A549 (cell line): ENCODE measurements around the gene CHRNA10. TPM values are rescaled to one million over a fixed set of nuclear protein-coding genes. Genes with fewer than 3 reads are reported as not detected.

Source experiments
- ATAC-seq, 2 experiments: fragments of 200-7000 bp in 1 of 2; fragments of >200 bp in 1 of 2; cut with Nextera tagmentation in 1 of 2; cut with Tn5 transposase in 1 of 2; 3 replicates each; pipeline versions ENCODE4 v1.8.0 to v1.9.1; 2018 to 2020; ENCODE audit warnings: mild to moderate bottlenecking in 1 of 2, moderate library complexity in 1 of 2
- CTCF ChIA-PET: fragments of 300-600 bp; sonication (Branson Sonifier 250); formaldehyde crosslinking; extraction: SDS; loops from one replicate; lab custom pipeline; 2021; ENCODE audit warnings: antibody characterized with exemption, inconsistent platforms; lab: Yijun Ruan, JAX
- POLR2A ChIA-PET: fragments of 350-600 bp; formaldehyde crosslinking; extraction: SDS; loops from one replicate; lab custom pipeline; 2021; ENCODE audit warnings: antibody characterized with exemption, inconsistent platforms; lab: Yijun Ruan, JAX
- DNase-seq, 2 experiments: peaks; one replicate each; pipeline versions ENCODE4 v3.0.0 to v3.0.0-alpha.2; 2011 to 2016; ENCODE audit warnings: low read depth in 1 of 2, low spot score in 1 of 2
- FAIRE-seq: peaks from 2 replicates; lab custom pipeline; 2011; peaks lifted over from hg19 to GRCh38; lab: Jason Lieb, UNC
- H3K27ac ChIP-seq, 2 experiments: fragments of >200 bp; sonication (Bioruptor Twin); formaldehyde crosslinking; 3 replicates each; pipeline ENCODE4 v1.5.1; 2016 to 2017
- H3K4me1 ChIP-seq: fragments of >200 bp; sonication (Bioruptor Twin); formaldehyde crosslinking; 3 replicates; pipeline ENCODE4 v1.6.1; 2016
- H3K4me2 ChIP-seq: fragments of >200 bp; sonication (Bioruptor Twin); formaldehyde crosslinking; 3 replicates; pipeline ENCODE4 v1.6.1; 2016
- H3K4me3 ChIP-seq: fragments of >200 bp; sonication (Bioruptor Twin); formaldehyde crosslinking; 3 replicates; pipeline ENCODE4 v1.5.1; 2016
- H3K9me3 ChIP-seq: fragments of >200 bp; sonication (Bioruptor Twin); formaldehyde crosslinking; 3 replicates; pipeline ENCODE4 v1.6.1; 2016
- BHLHE40 ChIP-seq: IDR thresholded peaks from 2 replicates; pipeline ENCODE4 v1.6.1; 2012; ENCODE audit warnings: low read depth, low read length, inconsistent platforms
- CBX2 ChIP-seq: fragments of 200-600 bp; sonication (generic); IDR thresholded peaks from 2 replicates; pipeline ENCODE4 v1.6.1; 2016; ENCODE audit warnings: low read depth, mild to moderate bottlenecking, borderline replicate concordance
- CHD2 ChIP-seq: fragments of 150-350 bp; IDR thresholded peaks from 2 replicates; pipeline ENCODE4 v1.6.1; 2014; ENCODE audit warnings: low read length; ENCODE audit not compliant: partially characterized antibody
- CTCF ChIP-seq: fragments of >200 bp; sonication (Bioruptor Twin); formaldehyde crosslinking; IDR thresholded peaks from 3 replicates; pipeline ENCODE4 v1.5.1; 2016
- ELK1 ChIP-seq: fragments of 150-350 bp; IDR thresholded peaks from 2 replicates; pipeline ENCODE4 v1.6.1; 2014; ENCODE audit warnings: low read depth, mild to moderate bottlenecking, low read length
- FOSL2 ChIP-seq, 2 experiments: fragments of 450-650 bp in 1 of 2; fragments of >200 bp in 1 of 2; sonication (Bioruptor Twin) in 1 of 2; formaldehyde crosslinking; IDR thresholded peaks; 2 replicates each; pipeline versions ENCODE4 v1.5.0 to v1.6.1; 2016 to 2020; ENCODE audit warnings: mild to moderate bottlenecking in 1 of 2, moderate library complexity in 1 of 2
- FOXS1 ChIP-seq: fragments of 250-450 bp; sonication (Bioruptor Pico); IDR thresholded peaks from 2 replicates; pipeline ENCODE4 v1.5.0; 2020; ENCODE audit warnings: mild to moderate bottlenecking, moderate library complexity
- GATA3 ChIP-seq: IDR thresholded peaks from 2 replicates; pipeline ENCODE4 v1.6.1; 2012; ENCODE audit warnings: borderline replicate concordance
- HES2 ChIP-seq: fragments of >200 bp; sonication (Bioruptor Twin); formaldehyde crosslinking; IDR thresholded peaks from 2 replicates; pipeline ENCODE4 v1.6.1; 2016
- HEYL ChIP-seq: fragments of 250-450 bp; sonication (Bioruptor Pico); IDR thresholded peaks from 2 replicates; pipeline ENCODE4 v1.8.0; 2021; ENCODE audit warnings: mild to moderate bottlenecking, moderate library complexity
- HMGXB4 ChIP-seq: fragments of 250-450 bp; sonication (Bioruptor Pico); IDR thresholded peaks from 2 replicates; pipeline ENCODE4 v1.5.0; 2021; ENCODE audit warnings: mild to moderate bottlenecking, moderate library complexity, borderline replicate concordance
- JUN ChIP-seq, 2 experiments: fragments of >200 bp; sonication (Bioruptor Twin); formaldehyde crosslinking; IDR thresholded peaks; 2 replicates in 1 of 2; 3 replicates in 1 of 2; pipeline ENCODE4 v1.6.1; 2016 to 2017
- KDM1A ChIP-seq: fragments of 200-600 bp; sonication (generic); IDR thresholded peaks from 2 replicates; pipeline ENCODE4 v1.6.1; 2016; ENCODE audit warnings: low read depth, mild to moderate bottlenecking
- KDM5A ChIP-seq: fragments of 200-600 bp; sonication (generic); IDR thresholded peaks from 2 replicates; pipeline ENCODE4 v1.6.1; 2016; ENCODE audit warnings: antibody characterized with exemption, mild to moderate bottlenecking
- MYC ChIP-seq: IDR thresholded peaks from 2 replicates; pipeline ENCODE4 v1.6.1; 2012; ENCODE audit warnings: mild to moderate bottlenecking, inconsistent platforms, low read length, improper control_type of control experiment, borderline replicate concordance
- NFE2L2 ChIP-seq: fragments of 150-350 bp; conservative IDR thresholded peaks from 2 replicates; pipeline ENCODE4 v1.6.1; 2014; ENCODE audit warnings: low read length
- POLR2A ChIP-seq: IDR thresholded peaks from 2 replicates; pipeline ENCODE4 v1.6.1; 2012; ENCODE audit warnings: mild to moderate bottlenecking, low read length
- REST ChIP-seq: fragments of 200-600 bp; sonication (generic); IDR thresholded peaks from 2 replicates; pipeline ENCODE4 v1.6.1; 2016; ENCODE audit warnings: antibody characterized with exemption, mild to moderate bottlenecking, moderate library complexity
- RNF2 ChIP-seq: fragments of 200-600 bp; sonication (generic); IDR thresholded peaks from 2 replicates; pipeline ENCODE4 v1.6.1; 2016; ENCODE audit warnings: low read depth, mild to moderate bottlenecking, antibody characterized with exemption, moderate library complexity, borderline replicate concordance
- TP53 ChIP-seq: fragments of 250-450 bp; sonication (Bioruptor Pico); IDR thresholded peaks from 2 replicates; pipeline ENCODE4 v1.5.0; 2021; ENCODE audit warnings: mild to moderate bottlenecking, moderate library complexity
- ZNF302 ChIP-seq: fragments of 250-450 bp; sonication (Bioruptor Pico); IDR thresholded peaks from 2 replicates; pipeline ENCODE4 v1.9.0; 2021; ENCODE audit warnings: inconsistent platforms, mild to moderate bottlenecking, moderate library complexity
- WGBS: methylation state at CpG from one replicate; pipeline ENCODE4 v1.1.6; 2017; ENCODE audit errors: missing lambda C conversion rate; 5-methylcytosine and 5-hydroxymethylcytosine counted together
- polyA plus RNA-seq, 4 experiments: library from polyadenylated mRNA; depleted of rRNA in 3 of 4; stranded (reverse); fragments of >200 nt; fragmentation: RNase III in 1 of 4; extraction: RNeasy Plus Mini Kit Qiagen cat#74134 plus additional on column Dnase treatment in 1 of 4; gene quantifications; 2 replicates in 3 of 4; 3 replicates in 1 of 4; pipeline ENCODE4 v1.2.3, GENCODE V29; 2011 to 2017

The CHRNA10 gene
- polyA plus RNA-seq, 2 of the 4 experiments (the other 2 are of a cell fraction) = 0.44 to 0.85 TPM

GRCh38 chr11:3686751-3687150 is 15.6 kb upstream of the CHRNA10 start (continued):
- TF ChIP-seq RNF2 = no peak

- FAIRE-seq (no peak), DNase-seq (no peak), ATAC-seq (peak; percentile 33 to 34; a peak in 3 of 6 replicates)
- H3K27ac ChIP-seq = no peak overlapping the region
- H3K4me1 ChIP-seq = no peaks in the 10 kb centered on the region
- ChIA-PET CTCF (no interaction called here), POLR2A (no interaction called here)
- no peak for TF ChIP-seq MYC
- no peak for TF ChIP-seq FOXS1 (CRISPR knock-in tag)
- TF ChIP-seq POLR2A = no peak
- TF ChIP-seq NFE2L2 = no peak
- no peak for TF ChIP-seq BHLHE40
- no peak for TF ChIP-seq CHD2
- 93% methylated on average over 6 of the region's 7 CpGs for WGBS
- no peak overlapping the region for H3K4me2 ChIP-seq
- H3K9me3 ChIP-seq = no peaks in the 10 kb centered on the region
- H3K4me3 ChIP-seq = no peak overlapping the region
These were observed 14.7 kb upstream of the CHRNA10 start for GRCh38 chr11:3685923-3686322.

GRCh38 chr11:3684819-3685172 is 13.6 kb upstream of the CHRNA10 start:
- no peaks in the 10 kb centered on the region for H3K4me1 ChIP-seq
- 88% methylated on average over 2 of the region's 2 CpGs for WGBS
- no peak overlapping the region for H3K27ac ChIP-seq
- no peak for FAIRE-seq
- H3K4me3 ChIP-seq = no peak overlapping the region
- TF ChIP-seq CTCF (no peak), REST (no peak), GATA3 (no peak), HES2 (no peak)
- DNase-seq = no peak
- H3K9me3 ChIP-seq = no peaks in the 10 kb centered on the region
- H3K4me2 ChIP-seq = no peak overlapping the region
- ChIA-PET CTCF (interaction anchor here (0.7 to 1.2 kb wide), 3 partner anchors 10 to 30 kb away, joined by 3 read pairs; no protein-coding TSS in a partner anchor), POLR2A (no interaction called here)
- ATAC-seq = no peak

- Histone ChIP-seq H3K27ac (no peak overlapping the region), H3K4me2 (no peak overlapping the region), H3K4me3 (no peak overlapping the region), H3K9me3 (no peaks in the 10 kb centered on the region), H3K4me1 (no peaks in the 10 kb centered on the region)
- FAIRE-seq (no peak), DNase-seq (no peak), ATAC-seq (no peak)
- CTCF ChIA-PET = interaction anchor here (0.7 to 1.2 kb wide), 4 partner anchors 9 to 171 kb away, joined by 3 read pairs; partner anchors contain the start of gene STIM1
- 97% methylated on average over 12 of the region's 12 CpGs for WGBS
- POLR2A ChIA-PET = no interaction called here
- TF ChIP-seq ELK1 (no peak), FOSL2 (IDR thresholded peaks at IDR 0.05) (no peak), FOSL2 (CRISPR knock-in tag; IDR thresholded peaks at IDR 0.05) (no peak), KDM1A (no peak), ZNF302 (CRISPR knock-in tag) (no peak), CBX2 (no peak), POLR2A (no peak), JUN (IDR thresholded peaks at IDR 0.05) (no peak), HEYL (CRISPR knock-in tag) (no peak), TP53 (CRISPR knock-in tag) (no peak), KDM5A (no peak), HMGXB4 (CRISPR knock-in tag) (no peak)
- TF ChIP-seq, all 56 proteins: peak for 0
These were observed 13.1 kb upstream of the CHRNA10 start for GRCh38 chr11:3684129-3684818.
